BLaER1 treated with 17β-estradiol and CSF1 and Interleukin-3, amounts not matched to agents 10 nM and 100 nM (cell line): ENCODE results near the gene ATOH1.

Experiments used
- H3K27ac ChIP-seq, 11 experiments: shearing (Covaris generic); formaldehyde crosslinking; 2 replicates each; pipeline ENCODE4 v1.8.1; 2022
- H3K27me3 ChIP-seq, 11 experiments: shearing (Covaris generic); formaldehyde crosslinking; 2 replicates each; pipeline ENCODE4 v1.8.1; 2022
- H3K36me3 ChIP-seq, 11 experiments: shearing (Covaris generic); formaldehyde crosslinking; 2 replicates each; pipeline ENCODE4 v1.8.1; 2022
- H3K4me1 ChIP-seq, 10 experiments: shearing (Covaris generic); formaldehyde crosslinking; 2 replicates each; pipeline ENCODE4 v1.8.1; 2022
- H3K4me2 ChIP-seq, 11 experiments: shearing (Covaris generic); formaldehyde crosslinking; 2 replicates each; pipeline ENCODE4 v1.8.1; 2022
- H3K4me3 ChIP-seq, 10 experiments: shearing (Covaris generic); formaldehyde crosslinking; 2 replicates each; pipeline ENCODE4 v1.8.1; 2022
- H3K9ac ChIP-seq, 11 experiments: shearing (Covaris generic); formaldehyde crosslinking; 2 replicates each; pipeline ENCODE4 v1.8.1; 2022
- H3K9me3 ChIP-seq, 11 experiments: shearing (Covaris generic); formaldehyde crosslinking; replicated peaks in 1 of 11; 2 replicates each; pipeline ENCODE4 v1.8.1; 2022
- H4K20me1 ChIP-seq, 11 experiments: shearing (Covaris generic); formaldehyde crosslinking; 2 replicates each; pipeline ENCODE4 v1.8.1; 2022
- Cebpa-rat ChIP-seq, 11 experiments: shearing (Covaris generic); IDR thresholded peaks; 2 replicates each; pipeline ENCODE4 v1.8.1; 2022

Gene ATOH1

GRCh38 chr4:93810340-93810992 is 18.1 kb upstream of the ATOH1 start:
- H3K4me1 ChIP-seq: peaks cover 4 to 22% (median 10%) of the 10 kb centered on the region in 10 experiments; a peak in 15 of 20 replicates
- peak overlapping the region in 1 of 11 experiments; percentile 18; a peak in 1 of 22 replicates for H3K4me2 ChIP-seq
- no peak overlapping the region for H3K27ac ChIP-seq
- H3K9ac ChIP-seq: no peak overlapping the region
- H3K27me3 ChIP-seq: no peaks in the 10 kb centered on the region
- H3K4me3 ChIP-seq: no peak overlapping the region
- no peak for TF ChIP-seq Cebpa-rat (IDR thresholded peaks at IDR 0.05)
- peaks cover 0 to 9% (median 0%) of the 10 kb centered on the region in 11 experiments; a peak in 5 of 22 replicates for H3K9me3 ChIP-seq
- no peaks in the 10 kb centered on the region for H3K36me3 ChIP-seq
- no peaks in the 10 kb centered on the region for H4K20me1 ChIP-seq

- no peaks in the 10 kb centered on the region for H4K20me1 ChIP-seq
Observed at GRCh38 chr4:93813092-93813491, 15.5 kb upstream of the ATOH1 start.

GRCh38 chr4:93814141-93814540 is 14.4 kb upstream of the ATOH1 start:
- peaks cover 0 to 9% (median 0%) of the 10 kb centered on the region in 11 experiments; a peak in 5 of 22 replicates for H3K9me3 ChIP-seq
- no peaks in the 10 kb centered on the region for H4K20me1 ChIP-seq
- H3K36me3 ChIP-seq: no peaks in the 10 kb centered on the region
- peak overlapping the region in 6 of 11 experiments; percentile 35 to 70 (median 52); a peak in 8 of 22 replicates for H3K27ac ChIP-seq
- H3K4me1 ChIP-seq: peaks cover 4 to 26% (median 10%) of the 10 kb centered on the region in 10 experiments; a peak in 15 of 20 replicates
- 0 out of 20 replicates have a peak overlapping the region, but pooled peaks of 1 of the 10 experiments have one; percentile 14 for H3K4me3 ChIP-seq
- no peak for TF ChIP-seq Cebpa-rat (IDR thresholded peaks at IDR 0.05)
- H3K27me3 ChIP-seq: no peaks in the 10 kb centered on the region
- H3K4me2 ChIP-seq: peak overlapping the region in 7 of 11 experiments; percentile 41 to 84 (median 63); a peak in 15 of 22 replicates
- H3K9ac ChIP-seq: no peak overlapping the region

More at GRCh38 chr4:93813092-93813491, 15.5 kb upstream of the ATOH1 start:
- Histone ChIP-seq H3K27me3 (no peaks in the 10 kb centered on the region), H3K4me1 (peaks cover 4 to 26% (median 10%) of the 10 kb centered on the region in 10 experiments; a peak in 15 of 20 replicates), H3K9me3 (peaks cover 0 to 9% (median 0%) of the 10 kb centered on the region in 11 experiments; a peak in 5 of 22 replicates), H3K36me3 (no peaks in the 10 kb centered on the region), H3K27ac (no peak overlapping the region), H3K9ac (no peak overlapping the region), H3K4me3 (no peak overlapping the region), H3K4me2 (no peak overlapping the region)
- TF ChIP-seq Cebpa-rat (IDR thresholded peaks at IDR 0.05): no peak

- peak overlapping the region in 2 of 10 experiments; percentile 2 to 14; a peak in 1 of 20 replicates for H3K4me3 ChIP-seq
- H3K27ac ChIP-seq: peak overlapping the region in 7 of 11 experiments; percentile 24 to 70 (median 50); a peak in 9 of 22 replicates
- no peaks in the 10 kb centered on the region for H3K36me3 ChIP-seq
- no peaks in the 10 kb centered on the region for H3K27me3 ChIP-seq
- peaks cover 4 to 26% (median 10%) of the 10 kb centered on the region in 10 experiments; a peak in 15 of 20 replicates for H3K4me1 ChIP-seq
- no peaks in the 10 kb centered on the region for H4K20me1 ChIP-seq
- TF ChIP-seq Cebpa-rat (IDR thresholded peaks at IDR 0.05): no peak
- H3K4me2 ChIP-seq: peak overlapping the region in 10 of 11 experiments; percentile 12 to 84 (median 56); a peak in 19 of 22 replicates
- no peak overlapping the region for H3K9ac ChIP-seq
- peaks cover 0 to 9% (median 0%) of the 10 kb centered on the region in 11 experiments; a peak in 5 of 22 replicates for H3K9me3 ChIP-seq
Observed at GRCh38 chr4:93814722-93815121, 13.8 kb upstream of the ATOH1 start.

GRCh38 chr4:93825551-93826216 is 2.9 kb upstream of the ATOH1 start:
- Histone ChIP-seq H3K36me3 (no peaks in the 10 kb centered on the region), H3K4me2 (no peak overlapping the region), H3K4me1 (no peaks in the 10 kb centered on the region), H3K9ac (no peak overlapping the region), H3K27me3 (peaks cover 0 to 8% (median 0%) of the 10 kb centered on the region in 11 experiments; a peak in 2 of 22 replicates), H4K20me1 (no peaks in the 10 kb centered on the region), H3K9me3 (peaks cover 23 to 34% (median 29%) of the 10 kb centered on the region in 11 experiments), H3K27ac (no peak overlapping the region), H3K4me3 (no peak overlapping the region)
- no peak for TF ChIP-seq Cebpa-rat (IDR thresholded peaks at IDR 0.05)

- Histone ChIP-seq H3K9ac (no peak overlapping the region), H3K36me3 (no peaks in the 10 kb centered on the region), H3K9me3 (peaks cover 23 to 34% (median 29%) of the 10 kb centered on the region in 11 experiments), H3K27me3 (peaks cover 0 to 8% (median 0%) of the 10 kb centered on the region in 11 experiments; a peak in 2 of 22 replicates), H3K4me1 (no peaks in the 10 kb centered on the region), H4K20me1 (no peaks in the 10 kb centered on the region), H3K27ac (no peak overlapping the region), H3K4me3 (no peak overlapping the region), H3K4me2 (no peak overlapping the region)
- no peak for TF ChIP-seq Cebpa-rat (IDR thresholded peaks at IDR 0.05)
Observed at GRCh38 chr4:93827272-93827947, 1.1 kb upstream of the ATOH1 start.

- Histone ChIP-seq H3K4me1 (no peaks in the 10 kb centered on the region), H3K4me2 (no peak overlapping the region), H3K9me3 (peaks cover 23 to 35% (median 30%) of the 10 kb centered on the region in 11 experiments), H3K27me3 (peaks cover 0 to 8% (median 0%) of the 10 kb centered on the region in 11 experiments; a peak in 2 of 22 replicates), H3K27ac (no peak overlapping the region), H3K4me3 (no peak overlapping the region), H4K20me1 (no peaks in the 10 kb centered on the region), H3K9ac (no peak overlapping the region), H3K36me3 (no peaks in the 10 kb centered on the region)
- TF ChIP-seq Cebpa-rat (IDR thresholded peaks at IDR 0.05): no peak
Observed at GRCh38 chr4:93828995-93829819, 654 bp downstream of the ATOH1 start.
